GM18870 (cell line): Measurements from ENCODE around the gene SVOPL.
"Not testable (repeated sequence)": the region's sequence is repeated elsewhere in the genome, so short reads cannot be mapped to it uniquely, and the experiment has no call there.

Experiments used
- ATAC-seq: cut with Tn5 transposase; IDR thresholded peaks from one replicate; pipeline ENCODE4 v1.9.1; 2021; ENCODE audit warnings: moderate library complexity; ENCODE audit not compliant: unreplicated experiment

Gene SVOPL

DNA sequence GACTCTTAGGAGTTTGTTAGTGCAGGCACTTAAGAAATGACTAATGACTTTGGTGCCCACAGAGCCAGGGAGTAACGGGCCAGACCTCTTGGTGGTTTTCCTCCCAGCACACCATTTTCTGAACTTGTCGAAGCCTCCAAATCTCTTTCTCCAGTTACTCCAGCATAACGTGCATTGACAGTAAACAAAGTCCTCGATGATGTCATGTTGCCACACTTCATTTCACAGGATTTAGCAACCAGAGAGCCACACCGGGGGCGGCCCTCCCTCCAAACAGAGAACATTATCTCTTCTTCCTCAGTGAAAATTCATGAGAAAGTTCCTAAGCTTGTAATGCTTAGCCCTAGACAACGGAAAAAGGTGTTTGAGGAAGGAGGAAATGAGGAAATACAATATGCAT, 4.0 kb upstream of the SVOPL start:
- no peak for ATAC-seq

DNA sequence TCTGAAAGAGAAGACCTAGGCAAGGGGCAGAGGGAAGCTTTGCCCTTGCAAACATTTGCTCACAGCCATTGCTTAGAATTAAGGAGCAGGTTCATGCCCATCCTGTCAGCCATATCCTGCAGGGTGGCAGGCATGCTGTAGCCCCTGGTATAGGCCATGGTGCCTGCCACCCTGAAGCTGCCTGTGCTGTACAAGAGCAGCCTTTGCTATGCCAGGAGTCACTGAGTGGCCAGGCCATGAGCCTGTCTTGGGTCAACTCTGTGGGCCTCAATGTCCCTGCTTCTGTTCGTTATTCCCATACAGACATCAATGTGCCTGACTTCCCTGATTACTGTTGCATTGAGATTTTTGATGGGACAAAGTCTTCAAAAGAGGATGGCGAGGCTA, 368 bp upstream of the SVOPL start:
- no peak for ATAC-seq

DNA sequence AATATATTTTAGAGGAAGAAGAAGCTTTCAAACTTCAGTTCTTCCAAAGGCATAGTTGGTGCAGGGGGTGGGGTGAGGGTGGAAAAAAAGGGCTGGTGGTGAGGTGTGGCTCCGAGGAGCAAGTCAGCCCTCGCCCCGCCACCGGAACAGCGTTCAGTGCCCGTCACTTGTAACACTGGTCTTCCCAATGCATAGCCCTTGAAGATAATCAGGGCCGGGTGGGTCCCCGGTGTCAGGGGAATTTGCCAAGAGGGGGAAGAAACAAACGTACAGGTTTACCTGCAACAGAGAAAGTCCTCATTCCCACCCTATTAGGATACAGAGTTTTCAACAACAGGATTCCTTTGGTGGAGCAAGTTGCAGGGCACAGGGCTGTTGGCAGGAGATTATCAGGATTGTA, 1.5 kb downstream of the SVOPL start:
- no peak for ATAC-seq

DNA sequence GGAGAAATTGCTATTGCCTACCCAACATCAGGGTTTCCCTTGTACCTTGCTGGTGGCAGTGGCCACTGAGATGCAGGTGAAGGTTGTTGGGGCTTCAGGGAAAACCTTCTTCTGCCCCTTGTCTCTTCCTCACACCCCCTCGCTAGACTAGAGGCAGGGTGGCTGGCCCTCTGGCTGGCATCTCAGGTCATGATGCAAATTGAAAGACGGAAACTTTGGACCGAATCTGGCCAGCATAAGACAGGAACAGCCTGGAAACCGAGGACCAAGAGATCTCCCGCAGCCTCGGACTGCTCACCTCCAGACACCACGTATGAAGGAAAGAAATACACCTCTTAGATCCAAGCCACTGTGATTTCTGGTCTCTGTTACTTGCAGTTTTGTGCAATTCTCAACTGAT, 2.9 kb downstream of the SVOPL start:
- ATAC-seq = no peak

DNA sequence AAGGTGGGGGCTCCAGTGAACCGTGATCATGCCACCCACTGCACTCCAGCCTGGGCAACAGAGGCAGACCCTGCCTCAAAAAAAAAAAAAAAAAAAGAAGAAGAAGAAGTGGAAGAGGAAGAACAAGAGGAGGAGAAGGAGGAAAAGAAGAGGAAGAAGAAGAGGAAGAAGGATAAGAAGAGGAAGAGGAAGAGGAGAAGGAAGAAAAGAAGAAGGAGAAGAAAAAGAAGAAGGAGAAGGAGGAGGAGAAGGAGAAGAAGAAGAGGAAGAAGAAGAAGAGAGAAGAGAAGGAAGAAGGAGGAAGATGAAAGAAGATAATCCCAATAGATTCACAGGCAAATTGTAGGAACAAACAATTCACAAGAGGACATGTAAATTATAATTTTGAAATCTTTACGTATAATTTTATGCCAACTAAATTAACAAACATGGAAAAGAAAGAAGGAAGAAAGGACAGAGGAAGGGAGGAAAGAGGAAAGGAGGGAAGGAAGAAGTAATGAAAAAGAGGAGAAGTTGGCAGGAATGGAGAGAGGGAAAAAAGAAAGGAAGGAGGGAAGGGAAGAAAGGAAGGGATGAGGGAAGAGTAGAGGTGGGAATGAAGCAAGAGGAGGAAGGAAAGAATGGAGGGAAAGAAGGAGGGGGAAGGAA, 3.5 kb downstream of the SVOPL start:
- ATAC-seq = no peak

DNA sequence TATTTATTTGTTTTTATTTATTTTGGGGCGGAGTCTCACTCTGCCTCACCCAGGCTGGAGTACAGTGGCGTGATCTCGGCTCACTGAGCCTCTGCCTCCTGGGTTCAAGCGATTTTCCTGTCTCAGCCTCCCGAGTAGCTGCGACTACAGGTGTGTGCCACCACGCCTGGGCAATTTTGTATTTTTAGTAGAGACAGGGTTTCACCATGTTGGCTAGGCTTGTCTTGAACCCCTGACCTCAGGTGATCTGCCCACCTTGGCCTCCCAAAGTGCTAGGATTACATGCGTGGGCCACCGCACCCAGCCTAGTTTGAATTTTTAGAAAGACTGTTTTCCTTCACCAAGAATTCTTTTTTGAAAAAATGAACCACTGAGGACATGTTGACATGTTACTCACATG, 5.4 kb downstream of the SVOPL start:
- ATAC-seq = not testable (repeated sequence)

DNA sequence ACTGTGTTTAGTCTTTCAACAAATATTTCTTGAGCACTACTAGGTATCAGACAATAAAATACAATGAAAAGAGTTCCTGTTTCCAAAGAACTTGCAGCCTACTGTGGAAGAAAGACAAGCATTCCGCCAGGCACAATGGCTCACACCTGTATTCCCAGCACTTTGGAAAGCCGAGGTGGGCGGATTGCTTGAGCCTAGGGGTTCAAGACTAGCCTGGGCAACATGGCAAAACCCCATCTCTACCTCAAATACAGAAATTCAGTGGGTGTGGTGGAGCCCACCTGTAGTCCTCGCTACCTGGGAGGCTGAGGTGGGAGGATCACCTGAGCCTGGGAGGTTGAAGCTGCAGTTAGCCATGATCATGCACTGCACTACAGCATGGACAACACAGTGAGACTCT, 6.1 kb downstream of the SVOPL start:
- ATAC-seq = no peak

DNA sequence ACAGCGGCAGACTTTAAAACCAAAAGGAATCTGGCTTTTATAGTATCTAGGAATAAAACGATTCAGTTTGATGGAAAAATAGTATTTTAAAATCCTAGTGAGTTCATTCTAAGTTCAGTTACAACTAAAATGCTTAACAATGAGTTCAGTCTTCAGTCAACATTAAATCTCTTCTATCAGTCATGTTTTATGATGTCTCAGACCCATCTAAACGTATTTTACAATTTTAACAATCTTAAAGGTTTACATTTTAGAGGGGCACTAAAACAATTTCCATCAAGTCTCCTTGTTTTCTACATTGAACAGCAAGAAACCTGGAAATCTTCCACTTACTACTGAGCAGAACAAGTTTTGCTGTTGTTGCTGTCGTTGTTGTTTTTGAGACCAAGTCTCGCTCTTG, 10.0 kb downstream of the SVOPL start:
- no peak for ATAC-seq

DNA sequence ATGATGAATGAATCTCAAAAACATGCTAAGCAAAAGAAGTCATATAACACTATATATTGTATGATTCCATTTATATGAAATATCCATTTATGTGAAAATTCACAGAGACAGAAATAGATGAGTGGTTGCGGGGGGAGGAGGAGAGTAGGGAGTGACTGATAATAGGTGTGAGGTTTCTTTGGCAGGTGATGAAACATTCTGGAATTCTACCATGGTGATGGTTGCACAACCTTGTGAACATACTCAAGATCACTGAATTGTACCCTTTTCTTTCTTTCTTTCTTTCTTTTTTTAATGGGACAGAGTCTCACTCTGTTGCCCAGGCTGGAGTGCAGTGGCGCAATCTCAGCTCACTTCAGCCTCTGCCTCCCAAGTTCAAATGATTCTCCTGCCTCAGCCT, 10.7 kb downstream of the SVOPL start:
- no peak for ATAC-seq

DNA sequence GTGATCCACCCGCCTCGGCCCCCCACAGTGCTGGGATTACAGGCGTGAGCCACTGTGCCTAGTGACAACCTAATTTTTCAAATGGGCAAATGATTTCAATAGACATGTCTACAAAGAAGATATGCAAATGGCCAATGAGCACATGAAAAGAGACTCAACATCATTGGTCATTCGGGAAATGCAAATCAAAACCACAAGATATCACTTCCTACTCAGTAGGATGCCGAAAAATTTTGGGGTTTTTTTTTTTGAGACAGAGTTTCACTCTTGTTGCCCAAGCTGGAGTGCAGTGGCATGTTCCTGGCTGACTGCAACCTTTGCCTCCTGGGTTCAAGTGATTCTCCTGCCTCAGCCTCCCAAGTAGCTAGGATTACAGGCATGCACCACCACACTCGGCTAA, 13.1 kb downstream of the SVOPL start:
- not testable (repeated sequence) for ATAC-seq

DNA sequence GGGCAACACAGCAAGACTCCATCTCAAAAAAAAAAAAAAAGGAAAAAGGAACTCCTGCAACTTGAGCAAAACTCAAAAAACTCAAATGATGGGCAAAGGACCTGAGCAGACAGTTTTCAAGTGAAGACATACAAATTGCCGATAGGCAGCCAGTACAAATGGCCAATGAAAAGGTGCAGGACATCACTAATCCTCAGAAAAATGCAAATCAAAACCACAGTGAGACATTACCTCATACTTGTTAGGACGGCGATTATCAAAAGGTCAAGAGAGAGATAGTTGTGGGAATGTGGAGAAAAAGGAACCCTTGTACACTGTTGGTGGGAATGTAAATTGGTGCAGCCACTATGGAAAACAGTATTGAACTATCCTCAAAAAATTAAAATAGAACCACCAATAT, 16.8 kb downstream of the SVOPL start:
- no peak for ATAC-seq

DNA sequence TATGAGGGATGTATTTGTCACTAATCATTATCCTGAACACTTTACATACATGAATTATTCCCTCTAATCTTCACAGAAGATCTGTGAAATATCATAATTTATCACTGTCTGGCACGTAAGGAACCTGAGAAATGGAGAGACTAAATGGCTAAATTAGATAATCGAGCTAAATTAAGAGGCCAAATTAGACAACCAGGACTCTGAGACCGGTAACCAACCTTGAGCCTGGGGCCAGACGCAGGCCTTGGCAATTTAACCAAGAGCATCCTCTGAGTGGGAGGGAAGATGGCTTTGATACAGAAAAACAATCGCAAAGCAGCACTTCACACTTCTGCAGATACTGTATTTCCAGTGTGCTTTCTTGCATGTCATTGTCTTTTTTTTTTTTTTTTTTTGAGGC, 21.4 kb downstream of the SVOPL start:
- ATAC-seq = no peak

DNA sequence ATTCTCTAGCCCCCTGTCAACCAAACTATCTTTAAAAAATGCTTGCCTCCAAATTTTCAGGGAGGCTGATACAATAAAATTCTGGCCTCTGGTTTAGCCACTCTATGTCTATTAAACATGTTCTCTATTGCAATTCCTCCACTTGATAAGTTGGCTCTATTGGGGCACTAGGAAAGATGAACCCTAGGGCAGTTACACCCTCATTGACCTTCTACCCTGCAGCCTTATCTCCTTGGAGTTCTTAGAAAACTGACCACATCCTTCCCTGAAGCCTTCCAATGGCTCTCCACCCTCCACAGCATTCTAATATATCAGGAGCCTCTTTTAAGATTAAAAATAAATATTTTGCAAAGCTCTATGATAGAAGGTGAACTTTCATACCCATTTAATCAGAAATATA, 30.6 kb downstream of the SVOPL start:
- no peak for ATAC-seq

DNA sequence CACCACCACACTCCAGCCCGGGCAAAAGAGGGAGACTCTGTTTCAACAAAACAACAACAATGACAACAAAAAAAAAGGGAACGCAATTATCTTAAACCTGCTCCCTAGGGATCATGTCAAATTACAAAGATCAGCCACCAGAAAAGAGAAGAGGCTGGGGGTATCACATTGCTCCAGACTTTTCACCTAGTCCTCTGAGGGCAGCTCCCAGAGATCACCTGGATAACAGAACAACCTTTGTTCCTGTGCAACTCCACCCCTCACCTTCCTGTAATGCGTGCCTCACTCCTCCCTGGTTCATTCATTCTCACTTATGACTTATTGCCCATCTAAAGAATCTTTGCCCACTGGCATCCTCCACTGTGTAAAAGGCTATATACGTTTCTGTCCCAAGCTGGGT, 31.8 kb downstream of the SVOPL start:
- no peak for ATAC-seq

DNA sequence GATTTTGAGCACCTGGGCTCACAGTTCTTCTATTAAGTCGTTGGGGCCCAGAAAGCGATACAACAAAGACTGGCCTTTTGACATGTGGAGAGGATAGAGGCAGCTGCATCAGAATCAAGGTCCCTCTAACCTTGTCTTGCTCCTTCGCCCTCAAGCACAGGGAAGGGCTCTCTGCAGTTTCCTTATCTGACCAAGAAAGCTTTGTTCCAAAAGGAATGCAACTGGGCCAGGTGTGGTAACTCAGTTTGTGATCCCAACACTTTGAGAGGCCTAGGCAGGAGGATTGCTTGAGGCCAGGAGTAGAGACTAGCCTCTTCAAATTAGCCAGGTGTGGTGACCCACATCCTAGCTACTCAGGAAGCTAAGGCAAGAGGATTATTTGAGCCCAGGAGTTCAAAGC, 32.2 kb downstream of the SVOPL start:
- ATAC-seq = no peak

DNA sequence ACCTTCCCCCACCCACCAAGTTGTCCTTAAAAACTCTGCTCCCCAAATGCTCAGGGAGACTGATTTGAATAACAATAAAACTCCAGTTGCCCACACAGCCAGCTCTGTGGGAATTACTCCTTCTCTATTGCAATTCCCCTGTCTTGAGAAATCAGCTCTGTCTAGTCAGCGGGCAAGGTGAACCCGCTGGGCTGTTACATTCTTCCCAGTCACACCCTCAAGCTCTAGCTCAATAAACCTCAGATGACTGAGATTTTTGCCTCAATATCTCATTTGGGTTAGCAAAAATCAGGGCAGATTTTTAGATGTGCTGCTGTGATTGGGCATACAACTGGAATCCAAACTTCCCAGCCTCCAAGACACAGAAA, 32.9 kb downstream of the SVOPL start:
- ATAC-seq = no peak

DNA sequence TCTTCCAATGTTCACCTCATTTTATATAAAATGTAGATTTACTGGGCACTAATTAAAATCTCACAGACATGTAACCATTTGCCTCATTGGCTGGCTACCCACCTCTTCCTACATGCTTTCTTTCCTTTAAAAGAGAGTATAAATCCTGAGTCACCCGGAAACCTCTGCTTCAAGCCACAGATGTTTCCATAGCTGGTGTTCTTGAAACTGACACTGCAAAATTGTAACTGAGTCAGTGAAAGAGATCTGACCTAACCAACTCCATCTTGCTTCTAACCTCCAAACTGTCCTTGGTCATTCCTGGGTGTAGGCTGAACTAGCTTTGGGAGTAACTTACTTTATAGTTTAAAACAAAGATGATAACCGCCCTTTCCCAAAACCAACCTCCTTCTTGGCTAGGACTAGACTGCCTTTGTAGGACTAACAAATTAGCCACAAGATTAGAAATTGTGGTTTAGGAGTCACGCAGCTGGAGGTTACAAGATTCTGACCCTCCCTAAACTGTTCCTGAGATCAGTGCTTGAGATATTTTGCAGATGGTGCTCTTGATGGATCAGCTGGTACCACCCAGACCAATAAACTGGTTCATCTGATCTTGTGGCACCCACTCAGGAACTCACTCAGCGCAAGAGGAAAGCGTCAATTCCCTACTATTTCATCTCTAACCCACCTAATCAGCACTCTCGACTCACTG, 33.5 kb downstream of the SVOPL start:
- ATAC-seq = no peak

DNA sequence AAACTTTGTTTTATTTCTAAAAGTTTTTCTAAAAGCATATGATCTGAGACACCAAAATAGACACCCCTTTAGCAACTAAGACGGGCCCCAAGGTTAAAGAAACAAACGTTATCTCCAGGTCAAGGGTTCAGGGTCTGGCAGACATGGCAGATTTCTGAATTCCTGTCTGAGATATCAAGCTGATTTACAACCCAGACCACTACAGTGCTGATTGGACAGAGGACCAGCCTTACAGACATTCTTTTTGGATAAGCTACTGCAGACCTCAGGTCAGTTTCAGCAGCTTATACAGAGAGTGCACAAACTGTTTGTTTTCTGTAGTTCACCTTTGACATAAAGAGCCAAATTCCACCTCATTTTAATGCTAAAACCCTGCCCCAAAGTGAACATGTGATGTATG, 34.8 kb downstream of the SVOPL start:
- ATAC-seq = no peak

DNA sequence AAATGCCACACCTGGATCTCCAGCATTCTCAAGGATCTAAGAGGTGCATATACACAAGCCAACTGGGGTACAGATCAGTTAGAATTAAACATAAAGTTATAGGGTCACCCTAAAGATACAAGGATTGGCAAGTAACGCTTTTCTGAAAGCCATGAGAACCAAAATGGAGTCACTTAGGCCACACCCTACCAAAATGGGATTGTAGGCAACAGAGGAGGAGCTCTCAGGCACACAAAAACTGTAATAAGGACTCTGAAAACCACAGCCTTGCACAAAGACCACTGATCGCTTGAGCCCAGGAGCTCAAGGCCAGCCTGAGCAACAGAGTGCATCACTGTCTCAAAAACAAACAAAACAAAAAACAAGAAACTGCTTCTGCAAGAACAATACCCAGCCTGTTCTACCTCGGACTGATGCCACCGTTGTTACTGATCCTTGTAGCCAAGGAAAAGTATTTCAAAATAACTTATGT, 35.5 kb downstream of the SVOPL start:
- ATAC-seq = no peak

DNA sequence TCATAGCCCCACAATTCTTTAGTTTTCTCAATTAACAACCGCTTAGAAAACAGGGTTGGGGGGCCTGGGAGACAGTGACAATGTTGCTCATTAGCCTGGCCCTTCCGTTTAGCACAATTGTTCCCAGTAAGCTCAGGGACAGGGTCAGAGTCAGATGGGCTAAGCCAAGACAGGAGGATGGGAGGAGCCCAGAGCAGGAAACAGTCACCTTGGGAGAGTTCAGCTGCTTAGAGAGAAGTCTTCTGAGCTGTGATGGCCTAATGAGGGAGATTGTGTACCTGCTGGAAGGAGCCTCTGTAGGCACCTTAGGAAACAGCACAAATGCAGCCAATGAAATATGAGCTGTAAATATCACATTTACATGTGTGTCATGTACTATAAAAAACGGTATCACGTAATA, 35.9 kb downstream of the SVOPL start:
- no peak for ATAC-seq

DNA sequence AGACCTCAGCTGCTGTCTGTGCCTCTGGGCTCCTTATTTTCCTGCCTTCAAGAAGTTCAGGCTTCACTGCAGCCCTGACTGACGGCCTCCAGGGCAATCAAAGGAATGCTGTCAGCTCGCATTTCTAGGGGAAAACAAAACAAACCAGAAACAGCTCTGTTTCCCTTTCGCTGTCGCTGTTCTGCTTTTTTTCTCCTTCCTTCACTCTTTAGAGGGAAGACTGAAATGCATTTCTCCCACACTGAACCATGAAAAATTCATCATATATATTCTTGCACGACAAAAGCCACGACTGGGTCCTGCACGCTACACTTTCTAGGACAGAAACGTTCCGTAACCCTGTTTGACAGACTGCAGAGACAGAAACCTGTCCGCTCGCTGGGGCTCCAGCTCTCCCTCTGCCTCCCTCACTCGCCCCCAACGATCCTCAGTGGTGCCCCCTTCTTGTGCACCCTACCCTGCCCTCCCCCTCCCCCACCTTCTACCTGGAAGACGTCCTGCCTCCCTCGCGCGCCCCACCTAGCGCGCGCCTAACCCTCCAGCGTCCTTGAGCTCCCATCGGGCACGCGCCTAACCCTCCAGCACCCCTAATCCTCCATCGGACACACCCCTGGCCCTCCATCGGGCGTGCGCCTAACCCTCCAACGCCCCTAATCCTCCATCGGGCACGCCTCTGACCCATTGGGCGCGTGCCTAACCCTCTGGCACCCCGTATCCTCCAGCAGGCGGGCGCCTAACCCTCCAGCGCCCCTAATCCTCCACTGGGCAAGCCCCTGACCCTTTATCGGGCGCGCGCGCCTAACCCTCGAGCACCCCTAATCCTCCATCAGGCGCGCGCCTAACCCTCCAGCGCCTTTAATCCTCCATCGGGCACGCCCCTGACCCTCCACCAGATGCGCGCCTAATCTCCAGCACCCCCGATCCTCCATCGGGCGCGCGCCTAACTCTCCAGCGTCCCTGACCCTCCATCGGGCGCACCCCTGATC, 37.1 kb downstream of the SVOPL start:
- ATAC-seq = no peak

DNA sequence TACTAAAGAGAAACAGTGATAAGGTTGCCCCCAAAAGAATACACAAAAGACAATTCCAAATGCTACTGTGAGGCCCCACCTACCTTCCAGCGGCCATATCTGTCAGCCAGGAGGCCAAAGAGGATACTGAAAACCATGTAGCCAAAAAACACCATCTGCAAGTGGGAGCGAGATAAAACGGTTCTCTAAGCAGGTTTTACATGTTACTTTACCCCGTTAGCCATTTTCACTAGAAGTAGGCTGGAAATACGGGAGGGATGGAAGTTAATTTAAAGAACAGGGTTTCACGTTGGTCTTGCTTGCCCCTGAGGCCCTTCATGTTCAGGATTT, 38.2 kb downstream of the SVOPL start:
- ATAC-seq = no peak
